Hematopoietic multipotent progenitor cell treated with erythropoietin and hydrocortisone succinate and interleukin-3 and kit ligand, for 8 days (in vitro differentiated cells): ENCODE results near the gene RAB22A.

Experiments used
- DNase-seq: peaks from one replicate; pipeline ENCODE4 v3.0.0-alpha.2; 2015

RAB22A gene

GRCh38 chr20:58305061-58305460, 4.5 kb upstream of the RAB22A start:
- DNase-seq: no peak

GRCh38 chr20:58306421-58307261, 2.9 kb upstream of the RAB22A start:
- DNase-seq: peak; percentile 87

GRCh38 chr20:58307270-58307669, 2.2 kb upstream of the RAB22A start:
- DNase-seq: no peak

- no peak for DNase-seq
Measured at GRCh38 chr20:58308290-58308679, 1.2 kb upstream of the RAB22A start.

- DNase-seq: peak; percentile 25
Measured at GRCh38 chr20:58308680-58309527, 611 bp upstream of the RAB22A start.

GRCh38 chr20:58310291-58310782, 822 bp downstream of the RAB22A start:
- peak; percentile 31 for DNase-seq

- no peak for DNase-seq
Measured at GRCh38 chr20:58312836-58313235, 3.3 kb downstream of the RAB22A start.

GRCh38 chr20:58313396-58313795, 3.9 kb downstream of the RAB22A start:
- no peak for DNase-seq

- DNase-seq: no peak
Measured at GRCh38 chr20:58321205-58321604, 11.7 kb downstream of the RAB22A start.

- no peak for DNase-seq
Measured at GRCh38 chr20:58322083-58322482, 12.6 kb downstream of the RAB22A start.

- no peak for DNase-seq
Measured at GRCh38 chr20:58325912-58326311, 16.4 kb downstream of the RAB22A start.

- peak; percentile 8 for DNase-seq
Measured at GRCh38 chr20:58327211-58327610, 17.7 kb downstream of the RAB22A start.

- DNase-seq: no peak
Measured at GRCh38 chr20:58328836-58329235, 19.3 kb downstream of the RAB22A start.

GRCh38 chr20:58329711-58330110, 20.2 kb downstream of the RAB22A start:
- no peak for DNase-seq

GRCh38 chr20:58330249-58330648, 20.7 kb downstream of the RAB22A start:
- no peak for DNase-seq

- DNase-seq: no peak
Measured at GRCh38 chr20:58330687-58331086, 21.2 kb downstream of the RAB22A start.

GRCh38 chr20:58331961-58332551, 22.5 kb downstream of the RAB22A start:
- no peak for DNase-seq

- no peak for DNase-seq
Measured at GRCh38 chr20:58339741-58340140, 30.2 kb downstream of the RAB22A start.

GRCh38 chr20:58340151-58340550, 30.6 kb downstream of the RAB22A start:
- DNase-seq: no peak

GRCh38 chr20:58340853-58341252, 31.3 kb downstream of the RAB22A start:
- no peak for DNase-seq

GRCh38 chr20:58342104-58342945, 32.8 kb downstream of the RAB22A start:
- DNase-seq: no peak

- DNase-seq: no peak
Measured at GRCh38 chr20:58344741-58345140, 35.2 kb downstream of the RAB22A start.
